Duodenal mucosa (tissue), 2 donors: ENCODE measurements around the gene CTLA4.

Source experiments
- H3K27ac ChIP-seq: one replicate; pipeline ENCODE4 v1.7.0; 2013; ENCODE audit warnings: low read depth, low read length
- H3K27me3 ChIP-seq, 2 donors: one replicate each; pipeline ENCODE4 v1.7.0; 2013; ENCODE audit warnings: low read length in 2 of 2, control low read depth in 1 of 2; ENCODE audit not compliant: insufficient read depth in 2 of 2, control insufficient read depth in 1 of 2
- H3K36me3 ChIP-seq, 2 donors: one replicate each; pipeline ENCODE4 v1.7.0; 2013; ENCODE audit warnings: low read length in 2 of 2, control low read depth in 1 of 2; ENCODE audit not compliant: insufficient read depth in 2 of 2, control insufficient read depth in 1 of 2
- H3K4me1 ChIP-seq, 2 donors: one replicate each; pipeline ENCODE4 v1.7.0; 2013; ENCODE audit warnings: low read length in 2 of 2, control low read depth in 1 of 2; ENCODE audit not compliant: insufficient read depth in 2 of 2, control insufficient read depth in 1 of 2
- H3K4me3 ChIP-seq, 2 donors: one replicate each; pipeline ENCODE4 v1.7.0; 2013; ENCODE audit warnings: low read length in 2 of 2, low read depth in 1 of 2
- H3K9ac ChIP-seq, 2 donors: one replicate each; pipeline ENCODE4 v1.7.0; 2013; ENCODE audit warnings: low read length in 2 of 2, low read depth in 1 of 2
- H3K9me3 ChIP-seq, 2 donors: one replicate each; pipeline ENCODE4 v1.7.0; 2013; ENCODE audit warnings: low read length in 2 of 2, control low read depth in 1 of 2; ENCODE audit not compliant: control insufficient read depth in 1 of 2

CTLA4 gene

GRCh38 chr2:203835420-203835819 is 32.2 kb upstream of the CTLA4 start:
- no peaks in the 10 kb centered on the region for H3K9me3 ChIP-seq

DNA sequence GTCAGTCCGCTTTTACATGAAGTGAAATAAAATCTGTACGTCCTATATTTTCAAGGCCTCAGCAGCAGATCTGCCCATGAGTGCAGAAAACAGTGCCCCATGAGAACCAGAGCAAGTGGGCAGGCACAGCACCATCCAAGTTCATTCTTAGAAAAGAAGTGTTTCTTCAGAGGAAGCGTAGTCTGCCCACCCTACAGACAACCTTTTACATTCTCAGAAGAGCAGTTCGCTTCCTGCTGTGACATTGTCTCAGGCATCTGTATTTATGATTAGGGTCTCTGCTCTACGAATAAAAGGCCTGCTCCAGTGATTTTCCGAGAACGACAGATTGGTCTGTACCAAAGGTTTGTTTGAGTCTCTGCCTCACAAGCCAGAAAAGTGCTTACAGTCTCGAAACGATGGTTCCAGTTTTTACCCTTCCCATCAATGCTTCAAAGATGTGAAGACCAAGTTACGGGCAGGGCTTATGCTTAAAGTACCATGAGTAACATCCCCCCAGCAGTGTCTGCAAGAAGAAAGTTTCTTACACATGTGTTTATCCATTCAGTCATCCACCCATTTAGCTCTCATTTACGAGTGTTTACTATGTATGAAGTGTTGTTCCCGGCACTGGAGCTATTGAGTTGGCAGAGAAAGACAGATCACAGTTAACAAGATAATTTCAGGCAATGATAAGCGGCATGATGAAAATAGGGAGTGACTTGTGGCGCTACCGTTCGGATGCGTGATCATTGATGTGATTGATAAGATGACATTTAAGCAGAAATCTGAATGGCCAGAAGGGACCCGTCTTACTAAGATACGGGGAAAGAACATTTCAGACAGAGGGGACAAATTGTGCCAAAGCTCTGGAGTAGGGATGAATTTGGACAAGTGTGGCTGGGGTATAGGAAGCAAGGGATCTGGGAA is 31.4 kb upstream of the CTLA4 start:
- Histone ChIP-seq H3K4me1 (no peaks in the 10 kb centered on the region), H3K36me3 (no peaks in the 10 kb centered on the region), H3K27me3 (no peaks in the 10 kb centered on the region), H3K9ac (no peak overlapping the region), H3K27ac (no peak overlapping the region), H3K4me3 (no peak overlapping the region), H3K9me3 (no peaks in the 10 kb centered on the region)

More at GRCh38 chr2:203835420-203835819, 32.2 kb upstream of the CTLA4 start:
- Histone ChIP-seq H3K27ac (no peak overlapping the region), H3K4me1 (no peaks in the 10 kb centered on the region), H3K36me3 (no peaks in the 10 kb centered on the region), H3K9ac (no peak overlapping the region), H3K4me3 (no peak overlapping the region), H3K27me3 (no peaks in the 10 kb centered on the region)

GRCh38 chr2:203840655-203841205 is 26.8 kb upstream of the CTLA4 start:
- Histone ChIP-seq H3K9ac (no peak overlapping the region), H3K36me3 (no peaks in the 10 kb centered on the region), H3K9me3 (no peaks in the 10 kb centered on the region), H3K27me3 (no peaks in the 10 kb centered on the region), H3K27ac (no peak overlapping the region), H3K4me1 (no peaks in the 10 kb centered on the region), H3K4me3 (no peak overlapping the region)

DNA sequence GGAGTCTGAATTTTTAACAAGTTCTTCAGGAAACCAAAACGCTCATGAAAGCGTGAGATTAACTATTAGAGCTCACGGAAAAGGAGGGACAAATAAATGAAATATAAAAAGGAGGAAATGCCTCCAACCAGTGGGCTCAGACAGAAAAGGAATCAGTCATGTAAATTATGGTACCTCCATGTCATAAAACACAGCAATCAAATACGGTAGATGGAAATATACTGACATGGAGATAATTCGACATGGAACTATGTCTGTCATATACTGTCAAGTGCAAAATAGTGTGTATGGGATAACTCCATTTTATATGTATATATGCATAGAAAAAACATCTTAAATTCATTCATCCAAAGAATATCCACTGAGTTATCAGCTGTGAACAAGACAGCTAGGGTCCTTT is 25.9 kb upstream of the CTLA4 start:
- H3K4me1 ChIP-seq = no peaks in the 10 kb centered on the region
- H3K27ac ChIP-seq = no peak overlapping the region
- H3K4me3 ChIP-seq = no peak overlapping the region
- H3K27me3 ChIP-seq = no peaks in the 10 kb centered on the region
- no peaks in the 10 kb centered on the region for H3K36me3 ChIP-seq
- H3K9ac ChIP-seq = no peak overlapping the region
- H3K9me3 ChIP-seq = no peaks in the 10 kb centered on the region

DNA sequence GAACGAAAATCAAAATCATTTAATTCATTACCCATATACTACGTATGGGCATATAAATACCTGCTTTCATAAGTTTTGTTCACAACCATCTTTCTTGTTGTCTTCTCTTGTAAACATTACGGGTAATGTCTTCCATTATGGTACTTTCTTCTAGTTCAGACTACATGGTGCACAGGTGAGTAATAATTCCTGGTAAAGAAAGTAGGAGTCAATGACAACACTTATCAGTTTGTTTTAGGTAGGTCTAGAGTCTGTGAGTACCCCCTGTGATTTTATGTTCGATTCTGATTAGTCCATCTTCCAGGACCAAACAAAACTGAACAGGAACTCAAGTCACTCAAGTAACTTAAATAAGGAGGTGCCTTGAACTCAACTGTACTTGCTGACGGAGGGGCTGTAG is 25.2 kb upstream of the CTLA4 start:
- no peaks in the 10 kb centered on the region for H3K27me3 ChIP-seq
- no peak overlapping the region for H3K9ac ChIP-seq
- no peak overlapping the region for H3K27ac ChIP-seq
- no peaks in the 10 kb centered on the region for H3K9me3 ChIP-seq
- no peaks in the 10 kb centered on the region for H3K36me3 ChIP-seq
- no peaks in the 10 kb centered on the region for H3K4me1 ChIP-seq
- no peak overlapping the region for H3K4me3 ChIP-seq

DNA sequence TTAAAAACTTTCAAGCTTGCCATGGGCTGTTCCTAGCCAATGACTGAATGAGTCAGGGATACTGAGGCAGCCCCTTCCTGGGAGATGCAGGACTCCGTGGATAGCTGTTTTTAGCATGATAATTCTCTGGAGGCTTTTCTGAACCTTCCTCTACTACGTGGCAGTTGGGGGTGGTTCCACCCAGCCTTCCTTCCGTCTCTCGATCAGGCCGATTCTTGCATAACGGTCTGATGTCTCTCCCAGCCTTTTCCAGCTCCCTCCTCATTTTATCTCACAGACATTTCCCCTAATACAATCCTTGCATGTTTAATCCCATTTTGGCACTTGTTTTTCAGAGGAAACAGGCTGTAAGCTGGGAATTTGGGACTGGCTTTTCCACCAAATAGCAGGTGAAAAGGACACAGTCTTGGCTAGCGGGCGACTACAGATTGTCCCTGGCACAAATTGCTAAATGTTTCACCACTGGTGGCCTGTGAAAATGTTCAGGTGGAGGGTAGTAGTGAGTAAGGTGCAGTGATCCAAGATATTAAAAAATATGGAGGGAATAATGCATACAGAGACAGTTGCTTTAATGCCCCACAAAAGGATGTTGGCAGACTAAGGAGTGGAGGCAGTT is 21.0 kb upstream of the CTLA4 start:
- H3K9ac ChIP-seq = no peak overlapping the region
- H3K27ac ChIP-seq = no peak overlapping the region
- no peak overlapping the region for H3K4me3 ChIP-seq
- H3K4me1 ChIP-seq = no peaks in the 10 kb centered on the region
- no peaks in the 10 kb centered on the region for H3K36me3 ChIP-seq
- no peaks in the 10 kb centered on the region for H3K9me3 ChIP-seq
- H3K27me3 ChIP-seq = no peaks in the 10 kb centered on the region

GRCh38 chr2:203849010-203849409 is 18.6 kb upstream of the CTLA4 start:
- H3K27me3 ChIP-seq = no peaks in the 10 kb centered on the region
- H3K4me3 ChIP-seq = no peak overlapping the region
- no peaks in the 10 kb centered on the region for H3K36me3 ChIP-seq
- no peaks in the 10 kb centered on the region for H3K4me1 ChIP-seq
- no peak overlapping the region for H3K9ac ChIP-seq
- no peak overlapping the region for H3K27ac ChIP-seq
- no peaks in the 10 kb centered on the region for H3K9me3 ChIP-seq

- Histone ChIP-seq H3K27ac (no peak overlapping the region), H3K27me3 (no peaks in the 10 kb centered on the region), H3K4me3 (no peak overlapping the region), H3K9me3 (no peaks in the 10 kb centered on the region), H3K9ac (no peak overlapping the region), H3K4me1 (no peaks in the 10 kb centered on the region), H3K36me3 (no peaks in the 10 kb centered on the region)
Measured at GRCh38 chr2:203852760-203853159, 14.8 kb upstream of the CTLA4 start.

DNA sequence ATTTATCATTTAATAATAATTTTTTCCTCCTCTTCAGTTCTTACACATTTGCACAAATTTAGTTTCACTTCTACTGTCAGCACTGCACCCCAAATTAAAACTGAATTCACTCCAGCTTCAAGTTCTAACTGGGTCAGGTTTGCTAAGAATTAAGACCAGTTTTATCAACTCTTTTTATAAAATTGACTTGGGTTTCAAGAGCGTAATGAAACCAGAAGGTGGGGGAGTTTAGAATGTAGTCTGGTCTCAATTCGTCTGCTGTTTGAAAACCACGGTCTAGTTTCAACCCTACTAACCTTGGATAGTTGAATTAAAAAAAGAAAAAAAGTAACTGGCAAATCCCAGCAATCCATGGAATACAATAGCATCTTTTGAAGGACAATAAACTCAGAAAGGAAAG is 14.3 kb upstream of the CTLA4 start:
- Histone ChIP-seq H3K4me3 (no peak overlapping the region), H3K27ac (no peak overlapping the region), H3K9ac (no peak overlapping the region), H3K9me3 (no peaks in the 10 kb centered on the region), H3K27me3 (no peaks in the 10 kb centered on the region), H3K4me1 (no peaks in the 10 kb centered on the region), H3K36me3 (no peaks in the 10 kb centered on the region)

DNA sequence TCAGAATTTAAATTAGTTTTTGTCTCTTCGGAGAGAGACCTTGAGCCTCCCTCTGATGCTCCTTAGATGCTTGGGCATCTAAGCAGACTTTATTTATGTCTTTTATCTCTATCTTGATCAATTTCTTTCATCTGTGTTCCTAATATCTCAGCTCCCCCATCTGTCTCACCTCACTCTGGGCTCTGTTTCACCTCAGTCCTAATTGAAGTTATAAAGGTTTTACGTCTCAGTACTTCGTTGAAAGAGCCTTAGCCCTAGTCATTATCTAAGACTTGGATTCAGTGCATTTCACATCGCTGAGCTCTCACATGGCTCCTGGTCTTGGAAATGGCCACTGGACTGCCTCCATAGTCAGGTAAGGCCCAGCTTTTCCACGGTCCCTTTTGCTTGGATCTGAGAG is 13.8 kb upstream of the CTLA4 start:
- H3K9me3 ChIP-seq = no peaks in the 10 kb centered on the region
- no peak overlapping the region for H3K4me3 ChIP-seq
- H3K27me3 ChIP-seq = no peaks in the 10 kb centered on the region
- H3K4me1 ChIP-seq = no peaks in the 10 kb centered on the region
- H3K36me3 ChIP-seq = no peaks in the 10 kb centered on the region
- no peak overlapping the region for H3K27ac ChIP-seq
- no peak overlapping the region for H3K9ac ChIP-seq
